Measurements from ENCODE around the gene OTOA. TPM values are rescaled to one million over a fixed set of nuclear protein-coding genes. Genes with fewer than 3 reads are reported as not detected.

The OTOA gene
- total RNA-seq, 1 donor from 2014 or later, result 0.08 TPM

- Mint-ChIP-seq H3K36me3 (ENCODE audit: unreplicated experiment) (peaks cover 12% of the 10 kb centered on the region), H3K4me3 (ENCODE audit: unreplicated experiment) (no peak overlapping the region), H3K27me3 (ENCODE audit: unreplicated experiment) (no peaks in the 10 kb centered on the region), H3K27ac (ENCODE audit: unreplicated experiment) (no peak overlapping the region), H3K9me3 (ENCODE audit: unreplicated experiment) (no peaks in the 10 kb centered on the region), H3K4me1 (ENCODE audit: unreplicated experiment) (peaks cover 3% of the 10 kb centered on the region)
- no peak for TF ChIP-seq CTCF (IDR thresholded peaks at IDR 0.05)
- no peak for DNase-seq (ENCODE audit: extremely low spot score, unreplicated experiment)
Observed at GRCh38 chr16:21653571-21653970, 10.2 kb upstream of the OTOA start.

GRCh38 chr16:21654466-21654865, 9.3 kb upstream of the OTOA start:
- no peak overlapping the region for H3K4me3 Mint-ChIP-seq (ENCODE audit: unreplicated experiment)
- H3K27ac Mint-ChIP-seq (ENCODE audit: unreplicated experiment), result no peak overlapping the region
- TF ChIP-seq CTCF (IDR thresholded peaks at IDR 0.05), result no peak
- no peaks in the 10 kb centered on the region for H3K9me3 Mint-ChIP-seq (ENCODE audit: unreplicated experiment)
- H3K36me3 Mint-ChIP-seq (ENCODE audit: unreplicated experiment), result peaks cover 12% of the 10 kb centered on the region
- peaks cover 3% of the 10 kb centered on the region for H3K4me1 Mint-ChIP-seq (ENCODE audit: unreplicated experiment)
- no peak for DNase-seq (ENCODE audit: extremely low spot score, unreplicated experiment)
- no peaks in the 10 kb centered on the region for H3K27me3 Mint-ChIP-seq (ENCODE audit: unreplicated experiment)

- DNase-seq (ENCODE audit: extremely low spot score, unreplicated experiment), result no peak
- no peak overlapping the region for H3K4me3 Mint-ChIP-seq (ENCODE audit: unreplicated experiment)
- peaks cover 3% of the 10 kb centered on the region for H3K4me1 Mint-ChIP-seq (ENCODE audit: unreplicated experiment)
- H3K27me3 Mint-ChIP-seq (ENCODE audit: unreplicated experiment), result no peaks in the 10 kb centered on the region
- H3K27ac Mint-ChIP-seq (ENCODE audit: unreplicated experiment), result no peak overlapping the region
- peaks cover 12% of the 10 kb centered on the region for H3K36me3 Mint-ChIP-seq (ENCODE audit: unreplicated experiment)
- no peak for TF ChIP-seq CTCF (IDR thresholded peaks at IDR 0.05)
- no peaks in the 10 kb centered on the region for H3K9me3 Mint-ChIP-seq (ENCODE audit: unreplicated experiment)
Observed at GRCh38 chr16:21654881-21655280, 8.9 kb upstream of the OTOA start.

- H3K36me3 Mint-ChIP-seq (ENCODE audit: unreplicated experiment), result peaks cover 12% of the 10 kb centered on the region
- H3K4me3 Mint-ChIP-seq (ENCODE audit: unreplicated experiment), result no peak overlapping the region
- H3K27me3 Mint-ChIP-seq (ENCODE audit: unreplicated experiment), result no peaks in the 10 kb centered on the region
- H3K27ac Mint-ChIP-seq (ENCODE audit: unreplicated experiment), result no peak overlapping the region
- H3K9me3 Mint-ChIP-seq (ENCODE audit: unreplicated experiment), result no peaks in the 10 kb centered on the region
- no peak for DNase-seq (ENCODE audit: extremely low spot score, unreplicated experiment)
- TF ChIP-seq CTCF (IDR thresholded peaks at IDR 0.05), result peak; percentile 87
- H3K4me1 Mint-ChIP-seq (ENCODE audit: unreplicated experiment), result peaks cover 3% of the 10 kb centered on the region
Observed at GRCh38 chr16:21656795-21657768, 6.7 kb upstream of the OTOA start.

GRCh38 chr16:21659124-21659523, 4.6 kb upstream of the OTOA start:
- Mint-ChIP-seq H3K4me1 (ENCODE audit: unreplicated experiment) (peaks cover 3% of the 10 kb centered on the region), H3K36me3 (ENCODE audit: unreplicated experiment) (peaks cover 12% of the 10 kb centered on the region), H3K27me3 (ENCODE audit: unreplicated experiment) (no peaks in the 10 kb centered on the region), H3K4me3 (ENCODE audit: unreplicated experiment) (no peak overlapping the region), H3K9me3 (ENCODE audit: unreplicated experiment) (no peaks in the 10 kb centered on the region), H3K27ac (ENCODE audit: unreplicated experiment) (no peak overlapping the region)
- no peak for TF ChIP-seq CTCF (IDR thresholded peaks at IDR 0.05)
- DNase-seq (ENCODE audit: extremely low spot score, unreplicated experiment), result no peak
